PC-3 (cell line): ENCODE results near the gene ATL2.

Experiments
- EZH2 ChIP-seq: fragments of 300-600 bp; sonication (generic); IDR thresholded peaks from one replicate; pipeline ENCODE4 v1.6.1; 2017; ENCODE audit warnings: antibody characterized with exemption, mild to moderate bottlenecking, low read length; ENCODE audit not compliant: unreplicated experiment
- TF ChIP-seq, protein P1 (sequence below): fragments of 300-600 bp; sonication (generic); conservative IDR thresholded peaks from 2 replicates; pipeline ENCODE4 v1.5.1; 2017; ENCODE audit warnings: antibody characterized with exemption, low read depth, mild to moderate bottlenecking, low read length

DNA sequence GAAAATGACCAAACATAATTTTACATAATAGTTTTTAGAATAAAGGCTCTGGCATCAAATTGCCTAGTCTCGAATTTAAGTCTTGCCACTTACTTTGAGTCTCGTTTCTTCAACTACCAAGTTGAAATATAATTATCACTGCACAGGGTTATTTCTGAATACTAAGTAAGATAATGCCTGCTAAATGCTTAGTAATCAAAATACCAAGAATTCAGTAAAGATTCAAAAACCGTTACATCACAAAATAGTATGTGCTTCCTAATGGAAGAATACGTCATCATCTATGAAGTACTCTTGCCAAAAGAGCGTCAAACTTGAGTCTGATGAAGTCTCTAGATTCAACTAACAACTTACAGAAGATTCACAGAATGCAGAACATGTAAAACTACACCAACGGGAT, 40.5 kb downstream of the ATL2 start:
- TF ChIP-seq, protein P1, sequence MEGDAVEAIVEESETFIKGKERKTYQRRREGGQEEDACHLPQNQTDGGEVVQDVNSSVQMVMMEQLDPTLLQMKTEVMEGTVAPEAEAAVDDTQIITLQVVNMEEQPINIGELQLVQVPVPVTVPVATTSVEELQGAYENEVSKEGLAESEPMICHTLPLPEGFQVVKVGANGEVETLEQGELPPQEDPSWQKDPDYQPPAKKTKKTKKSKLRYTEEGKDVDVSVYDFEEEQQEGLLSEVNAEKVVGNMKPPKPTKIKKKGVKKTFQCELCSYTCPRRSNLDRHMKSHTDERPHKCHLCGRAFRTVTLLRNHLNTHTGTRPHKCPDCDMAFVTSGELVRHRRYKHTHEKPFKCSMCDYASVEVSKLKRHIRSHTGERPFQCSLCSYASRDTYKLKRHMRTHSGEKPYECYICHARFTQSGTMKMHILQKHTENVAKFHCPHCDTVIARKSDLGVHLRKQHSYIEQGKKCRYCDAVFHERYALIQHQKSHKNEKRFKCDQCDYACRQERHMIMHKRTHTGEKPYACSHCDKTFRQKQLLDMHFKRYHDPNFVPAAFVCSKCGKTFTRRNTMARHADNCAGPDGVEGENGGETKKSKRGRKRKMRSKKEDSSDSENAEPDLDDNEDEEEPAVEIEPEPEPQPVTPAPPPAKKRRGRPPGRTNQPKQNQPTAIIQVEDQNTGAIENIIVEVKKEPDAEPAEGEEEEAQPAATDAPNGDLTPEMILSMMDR: no peak
- TF ChIP-seq EZH2: no peak
